ENCODE results near the gene CCDC192. TPM values are rescaled to one million over a fixed set of nuclear protein-coding genes. Genes with fewer than 3 reads are reported as not detected.
"Not testable (repeated sequence)": the region's sequence is repeated elsewhere in the genome, so short reads cannot be mapped to it uniquely, and the experiment has no call there.

CCDC192 gene, protein sequence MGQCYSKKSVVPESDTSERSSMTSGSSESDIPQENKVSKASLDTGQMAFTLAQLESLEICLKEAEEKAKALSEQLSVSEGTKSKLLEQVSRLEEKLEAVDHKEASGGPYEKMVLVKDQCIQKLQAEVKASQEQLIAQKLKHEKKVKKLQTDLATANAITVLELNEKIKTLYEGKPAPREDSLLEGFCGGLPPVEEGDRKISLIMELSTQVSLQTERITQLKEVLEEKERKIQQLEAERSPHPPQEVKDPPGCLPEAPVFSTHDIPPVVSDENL
- not detected in 2 replicates for total RNA-seq (2012; rRNA removed)

DNA sequence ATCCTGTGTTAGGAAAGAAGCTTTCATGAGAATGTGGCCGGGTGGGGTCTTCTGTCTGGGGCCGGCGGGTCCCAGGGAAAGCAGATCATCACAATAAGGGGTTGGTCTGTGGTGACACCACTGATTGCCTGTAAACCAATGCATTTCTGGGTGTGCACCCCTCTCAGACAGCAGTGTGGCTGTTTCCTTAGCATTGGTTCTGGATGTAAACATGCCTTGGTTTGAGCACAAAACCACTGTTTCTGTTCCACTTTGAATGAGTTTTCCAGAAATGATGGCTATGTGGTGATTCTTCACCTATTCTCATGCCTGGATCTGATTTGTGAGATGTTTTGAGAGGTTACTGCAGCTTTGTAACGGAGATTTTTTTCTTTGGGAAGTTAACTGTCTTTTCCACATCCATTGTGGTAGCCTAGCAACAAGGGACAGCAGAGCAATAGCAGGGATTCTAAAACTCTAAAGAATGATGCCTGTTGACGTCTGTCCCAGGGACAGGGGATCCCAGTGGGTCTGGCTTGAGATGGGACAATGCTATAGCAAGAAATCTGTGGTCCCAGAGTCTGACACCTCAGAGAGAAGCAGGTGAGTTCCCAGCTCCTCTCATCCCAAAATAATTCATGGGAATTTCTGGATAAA is at the start of gene CCDC192:
CCDC192 (plus strand) TSS at position 466 of the 636 bp plus-strand sequence; CDS start at position 521, 55 bp downstream.
- H3K4me3 ChIP-seq (ENCODE audit: low read length), result no peak within 1 kb of the TSS
- no peaks in the 10 kb centered on the region for H3K27me3 ChIP-seq (ENCODE audit: control insufficient read depth, insufficient read depth, low read length)
- no peaks in the 10 kb centered on the region for H3K9me3 ChIP-seq (replicated peaks; ENCODE audit: low read length)
- H3K9ac ChIP-seq (ENCODE audit: low read depth, low read length), result no peak within 1 kb of the TSS
- H3K4me2 ChIP-seq (ENCODE audit: low read length), result no peak within 1 kb of the TSS
- peaks cover 7% of the 10 kb centered on the region for H3K4me1 ChIP-seq (ENCODE audit: control insufficient read depth, insufficient read depth, low read length)
- H3K36me3 ChIP-seq (ENCODE audit: insufficient read depth, low read length), result no peaks in the 10 kb centered on the region

DNA sequence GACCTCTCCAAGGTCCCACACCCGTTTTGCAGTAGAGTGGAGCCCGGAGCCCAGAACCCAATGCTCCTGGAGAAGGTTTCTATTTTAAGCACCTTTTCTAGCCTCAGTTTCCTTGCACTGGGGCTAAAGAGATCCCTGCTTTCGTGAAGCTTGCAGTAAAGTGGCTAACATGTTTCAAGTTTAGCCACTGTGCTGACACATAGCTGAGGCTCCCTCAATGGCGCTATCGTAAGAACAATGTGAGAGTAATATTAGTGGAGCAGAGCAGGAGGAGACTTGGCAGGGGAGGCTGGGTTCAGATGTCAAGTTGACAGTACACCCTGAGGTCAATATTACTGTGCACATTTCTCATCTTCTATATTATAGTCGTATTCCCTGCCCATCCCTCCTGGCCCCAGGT is 46.4 kb upstream of the CCDC192 start:
- Histone ChIP-seq H3K4me1 (ENCODE audit: control insufficient read depth, insufficient read depth, low read length) (no peaks in the 10 kb centered on the region), H3K9me3 (replicated peaks; ENCODE audit: low read length) (no peaks in the 10 kb centered on the region), H3K9ac (ENCODE audit: low read depth, low read length) (no peak overlapping the region), H3K27me3 (ENCODE audit: control insufficient read depth, insufficient read depth, low read length) (no peaks in the 10 kb centered on the region), H3K4me2 (ENCODE audit: low read length) (no peak overlapping the region), H3K4me3 (ENCODE audit: low read length) (no peak overlapping the region), H3K36me3 (ENCODE audit: insufficient read depth, low read length) (no peaks in the 10 kb centered on the region)

GRCh38 chr5:127660047-127660733 is 43.0 kb upstream of the CCDC192 start:
- no peak overlapping the region for H3K4me3 ChIP-seq (ENCODE audit: low read length)
- no peaks in the 10 kb centered on the region for H3K27me3 ChIP-seq (ENCODE audit: control insufficient read depth, insufficient read depth, low read length)
- no peaks in the 10 kb centered on the region for H3K36me3 ChIP-seq (ENCODE audit: insufficient read depth, low read length)
- H3K9me3 ChIP-seq (replicated peaks; ENCODE audit: low read length), result no peaks in the 10 kb centered on the region
- H3K4me1 ChIP-seq (ENCODE audit: control insufficient read depth, insufficient read depth, low read length), result no peaks in the 10 kb centered on the region
- no peak overlapping the region for H3K9ac ChIP-seq (ENCODE audit: low read depth, low read length)
- H3K4me2 ChIP-seq (ENCODE audit: low read length), result no peak overlapping the region

DNA sequence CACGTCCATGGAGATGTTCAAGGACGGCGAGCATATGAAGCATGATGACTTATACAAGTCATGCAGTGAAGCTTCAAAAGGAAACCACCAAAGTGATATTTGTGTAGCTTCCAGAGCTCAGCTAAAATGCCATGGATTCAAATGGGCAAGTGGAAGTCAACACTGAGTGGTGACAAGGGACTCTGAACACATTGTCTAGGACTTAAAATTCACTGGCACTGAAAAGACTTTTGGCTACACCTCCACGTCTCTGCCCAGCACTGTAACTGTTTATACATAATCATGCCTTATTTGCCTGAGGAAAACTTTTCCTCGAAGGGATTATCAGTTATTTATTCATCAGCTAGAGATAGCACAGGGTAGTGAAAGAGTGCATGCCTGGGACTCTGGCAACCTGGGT is 39.1 kb upstream of the CCDC192 start:
- Histone ChIP-seq H3K9me3 (replicated peaks; ENCODE audit: low read length) (no peaks in the 10 kb centered on the region), H3K27me3 (ENCODE audit: control insufficient read depth, insufficient read depth, low read length) (no peaks in the 10 kb centered on the region), H3K4me1 (ENCODE audit: control insufficient read depth, insufficient read depth, low read length) (no peaks in the 10 kb centered on the region), H3K9ac (ENCODE audit: low read depth, low read length) (no peak overlapping the region), H3K36me3 (ENCODE audit: insufficient read depth, low read length) (no peaks in the 10 kb centered on the region), H3K4me2 (ENCODE audit: low read length) (no peak overlapping the region), H3K4me3 (ENCODE audit: low read length) (no peak overlapping the region)

DNA sequence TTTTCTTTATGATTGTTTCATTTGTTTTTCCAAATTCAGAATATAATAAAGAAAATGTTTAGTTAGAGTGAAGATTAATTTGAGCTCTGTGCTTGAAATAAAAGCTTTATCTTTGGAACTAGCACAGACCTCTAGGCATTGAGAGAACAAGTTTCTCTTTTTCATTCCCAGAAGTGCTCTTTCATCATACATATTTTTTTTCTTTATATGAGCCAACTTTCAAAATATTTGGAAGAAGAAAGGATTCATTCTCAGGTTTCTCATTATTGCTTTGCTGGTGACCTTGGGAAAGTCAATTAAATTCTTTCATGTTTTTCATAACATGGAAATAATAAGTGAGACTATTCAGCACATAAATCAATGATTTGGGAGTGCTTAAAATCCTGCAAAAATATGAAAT is 37.5 kb upstream of the CCDC192 start:
- H3K36me3 ChIP-seq (ENCODE audit: insufficient read depth, low read length), result no peaks in the 10 kb centered on the region
- no peaks in the 10 kb centered on the region for H3K4me1 ChIP-seq (ENCODE audit: control insufficient read depth, insufficient read depth, low read length)
- H3K27me3 ChIP-seq (ENCODE audit: control insufficient read depth, insufficient read depth, low read length), result no peaks in the 10 kb centered on the region
- H3K4me2 ChIP-seq (ENCODE audit: low read length), result no peak overlapping the region
- H3K4me3 ChIP-seq (ENCODE audit: low read length), result no peak overlapping the region
- H3K9me3 ChIP-seq (replicated peaks; ENCODE audit: low read length), result no peaks in the 10 kb centered on the region
- no peak overlapping the region for H3K9ac ChIP-seq (ENCODE audit: low read depth, low read length)

- Histone ChIP-seq H3K4me3 (ENCODE audit: low read length) (no peak overlapping the region), H3K4me1 (ENCODE audit: control insufficient read depth, insufficient read depth, low read length) (no peaks in the 10 kb centered on the region), H3K9me3 (replicated peaks; ENCODE audit: low read length) (no peaks in the 10 kb centered on the region), H3K9ac (ENCODE audit: low read depth, low read length) (no peak overlapping the region), H3K27me3 (ENCODE audit: control insufficient read depth, insufficient read depth, low read length) (no peaks in the 10 kb centered on the region), H3K4me2 (ENCODE audit: low read length) (no peak overlapping the region), H3K36me3 (ENCODE audit: insufficient read depth, low read length) (no peaks in the 10 kb centered on the region)
These were observed 37.0 kb upstream of the CCDC192 start for GRCh38 chr5:127666043-127666716.

GRCh38 chr5:127667926-127668325 is 35.3 kb upstream of the CCDC192 start:
- Histone ChIP-seq H3K4me2 (ENCODE audit: low read length) (no peak overlapping the region), H3K4me1 (ENCODE audit: control insufficient read depth, insufficient read depth, low read length) (no peaks in the 10 kb centered on the region), H3K9ac (ENCODE audit: low read depth, low read length) (no peak overlapping the region)

DNA sequence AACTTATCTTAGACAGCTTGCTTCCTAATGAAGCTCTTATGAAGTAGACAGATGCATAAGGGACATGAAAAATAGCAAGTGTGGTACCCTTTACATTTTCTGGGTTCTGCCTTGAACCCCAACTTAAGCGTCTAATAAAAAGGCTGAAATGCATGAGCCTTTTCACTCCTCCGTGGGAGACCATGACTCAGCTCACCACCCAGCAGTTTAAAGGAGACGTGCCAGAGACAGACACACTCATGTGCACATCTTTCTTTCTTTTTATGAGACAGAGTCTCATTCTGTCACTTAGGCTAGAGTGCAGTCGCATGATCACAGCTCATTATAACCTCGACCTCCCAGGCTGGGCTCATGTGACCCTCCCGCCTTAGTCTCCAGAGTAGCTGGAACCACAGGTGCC is 32.0 kb upstream of the CCDC192 start:
- H3K9me3 ChIP-seq (replicated peaks; ENCODE audit: low read length), result no peaks in the 10 kb centered on the region
- H3K4me3 ChIP-seq (ENCODE audit: low read length), result no peak overlapping the region
- no peaks in the 10 kb centered on the region for H3K4me1 ChIP-seq (ENCODE audit: control insufficient read depth, insufficient read depth, low read length)
- H3K27me3 ChIP-seq (ENCODE audit: control insufficient read depth, insufficient read depth, low read length), result no peaks in the 10 kb centered on the region
- no peak overlapping the region for H3K9ac ChIP-seq (ENCODE audit: low read depth, low read length)
- H3K36me3 ChIP-seq (ENCODE audit: insufficient read depth, low read length), result no peaks in the 10 kb centered on the region
- H3K4me2 ChIP-seq (ENCODE audit: low read length), result no peak overlapping the region

More at GRCh38 chr5:127667926-127668325, 35.3 kb upstream of the CCDC192 start:
- no peaks in the 10 kb centered on the region for H3K27me3 ChIP-seq (ENCODE audit: control insufficient read depth, insufficient read depth, low read length)
- no peaks in the 10 kb centered on the region for H3K9me3 ChIP-seq (replicated peaks; ENCODE audit: low read length)
- no peaks in the 10 kb centered on the region for H3K36me3 ChIP-seq (ENCODE audit: insufficient read depth, low read length)
- H3K4me3 ChIP-seq (ENCODE audit: low read length), result no peak overlapping the region

DNA sequence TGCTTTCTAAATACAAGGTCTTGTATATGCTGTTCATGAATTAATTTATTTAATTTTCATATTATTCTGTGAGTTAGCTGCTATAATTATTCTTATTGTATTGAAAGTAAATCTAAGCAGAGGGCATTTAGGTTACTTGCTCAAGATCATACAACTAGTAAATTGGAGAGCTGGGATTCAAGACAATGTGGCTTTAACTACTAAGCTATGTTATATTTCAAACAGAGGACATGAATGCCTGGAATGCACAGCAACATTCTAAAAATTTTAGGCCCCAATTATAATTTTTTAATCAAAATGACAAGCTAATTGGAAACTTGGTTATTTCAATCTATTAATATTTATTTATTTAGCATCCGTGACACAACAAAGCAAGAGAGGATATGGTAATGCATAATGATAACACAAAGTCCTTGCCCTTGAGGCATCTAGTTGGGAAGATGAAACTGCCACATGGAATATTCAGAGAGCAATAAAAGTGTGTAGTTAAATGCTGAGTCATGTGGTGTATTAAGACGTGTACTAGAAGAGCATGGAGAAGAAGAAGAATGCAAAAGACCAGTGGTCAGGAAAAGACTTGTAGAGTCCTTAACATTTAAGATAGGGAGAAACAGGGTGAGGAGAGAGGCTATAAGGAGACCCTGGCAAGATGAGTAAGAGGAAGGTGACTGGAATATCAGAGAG is 29.9 kb upstream of the CCDC192 start:
- no peaks in the 10 kb centered on the region for H3K27me3 ChIP-seq (ENCODE audit: control insufficient read depth, insufficient read depth, low read length)
- no peaks in the 10 kb centered on the region for H3K36me3 ChIP-seq (ENCODE audit: insufficient read depth, low read length)
- H3K4me1 ChIP-seq (ENCODE audit: control insufficient read depth, insufficient read depth, low read length), result no peaks in the 10 kb centered on the region
- no peak overlapping the region for H3K9ac ChIP-seq (ENCODE audit: low read depth, low read length)
- H3K9me3 ChIP-seq (replicated peaks; ENCODE audit: low read length), result no peaks in the 10 kb centered on the region
- H3K4me3 ChIP-seq (ENCODE audit: low read length), result no peak overlapping the region
- H3K4me2 ChIP-seq (ENCODE audit: low read length), result no peak overlapping the region

- H3K27me3 ChIP-seq (ENCODE audit: control insufficient read depth, insufficient read depth, low read length); H3K4me2 ChIP-seq (ENCODE audit: low read length); H3K36me3 ChIP-seq (ENCODE audit: insufficient read depth, low read length); H3K4me1 ChIP-seq (ENCODE audit: control insufficient read depth, insufficient read depth, low read length); H3K4me3 ChIP-seq (ENCODE audit: low read length); H3K9me3 ChIP-seq (replicated peaks; ENCODE audit: low read length); H3K9ac ChIP-seq (ENCODE audit: low read depth, low read length): not testable (repeated sequence)
These were observed 26.2 kb upstream of the CCDC192 start for GRCh38 chr5:127676951-127677350.

DNA sequence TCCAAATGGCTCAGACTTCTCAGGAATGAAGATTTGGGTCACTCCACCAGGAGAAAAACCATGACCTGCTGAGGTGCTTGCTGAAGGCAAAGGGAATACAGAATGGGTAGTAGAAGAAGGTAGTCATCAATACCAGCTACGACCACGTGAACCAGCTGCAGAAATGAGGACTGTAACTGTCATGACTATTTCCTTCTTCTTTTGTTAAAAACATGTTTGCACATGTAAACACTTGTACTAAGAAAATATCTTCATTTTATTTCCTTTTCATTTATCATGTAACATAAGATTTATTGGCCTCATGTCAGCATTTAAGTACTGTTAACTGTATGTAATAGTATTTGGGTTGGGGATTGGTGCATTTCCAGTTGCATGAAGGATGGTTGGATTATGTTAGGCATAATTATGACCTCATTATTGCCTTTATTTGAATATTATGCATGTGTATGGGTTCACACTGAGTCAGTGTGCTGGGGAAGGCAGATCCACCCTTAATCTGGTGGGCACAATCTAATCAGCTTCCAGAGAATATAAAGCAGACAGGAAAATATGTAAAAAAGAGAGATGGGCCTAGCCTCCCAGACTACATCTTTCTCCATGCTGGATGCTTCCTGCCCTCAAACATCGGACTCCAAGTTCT is 23.4 kb upstream of the CCDC192 start:
- H3K36me3 ChIP-seq (ENCODE audit: insufficient read depth, low read length); H3K4me1 ChIP-seq (ENCODE audit: control insufficient read depth, insufficient read depth, low read length); H3K4me3 ChIP-seq (ENCODE audit: low read length); H3K4me2 ChIP-seq (ENCODE audit: low read length); H3K9me3 ChIP-seq (replicated peaks; ENCODE audit: low read length); H3K9ac ChIP-seq (ENCODE audit: low read depth, low read length); H3K27me3 ChIP-seq (ENCODE audit: control insufficient read depth, insufficient read depth, low read length): not testable (repeated sequence)
